HG03432 (cell line): ENCODE measurements around the gene TCEAL1.

Source experiments
- ATAC-seq: cut with Tn5 transposase; IDR thresholded peaks from one replicate; pipeline ENCODE4 v1.9.1; 2021; ENCODE audit warnings: mild to moderate bottlenecking, moderate library complexity; ENCODE audit not compliant: unreplicated experiment

Gene TCEAL1

DNA sequence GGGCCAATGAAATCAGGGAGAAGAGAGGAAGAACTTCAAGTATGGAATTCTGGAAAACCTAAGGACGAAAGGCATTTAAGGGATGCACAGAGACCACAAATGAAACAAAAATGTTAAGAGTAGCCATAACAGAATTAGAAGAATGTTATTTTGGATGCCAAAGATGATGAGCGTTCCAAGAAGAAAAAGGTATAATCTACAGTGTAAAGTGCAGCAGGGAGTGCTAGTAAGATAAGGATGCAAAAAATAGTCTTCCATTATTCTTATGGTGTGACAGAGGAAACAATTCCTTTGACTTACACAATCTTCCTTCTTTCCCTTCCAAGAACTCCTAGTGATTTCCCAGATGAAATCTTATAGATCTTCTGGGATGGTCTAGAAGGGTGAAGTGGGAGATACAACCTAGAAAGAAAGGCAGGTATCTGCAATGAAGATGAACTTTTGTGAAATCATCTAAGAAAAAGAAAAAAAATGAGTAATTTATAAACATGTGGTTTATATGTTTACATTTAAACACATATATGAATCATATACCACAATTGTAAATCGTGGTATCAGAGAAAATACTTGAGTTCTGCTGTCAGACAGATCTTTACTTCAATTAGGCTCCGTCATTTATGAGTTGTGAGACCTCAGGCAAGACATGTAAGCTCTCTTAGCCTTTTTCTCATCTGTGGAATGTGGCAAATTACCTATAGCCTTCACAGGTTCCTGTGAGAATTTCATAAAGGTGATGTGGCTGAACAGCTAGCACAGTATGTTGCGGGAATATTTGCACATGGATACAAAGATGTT is 49.6 kb downstream of the TCEAL1 start:
- no peak for ATAC-seq
